ENCODE measurements around the gene TCF19. TPM values are rescaled to one million over a fixed set of nuclear protein-coding genes. Genes with fewer than 3 reads are reported as not detected.
"Not testable (repeated sequence)": the region's sequence is repeated elsewhere in the genome, so short reads cannot be mapped to it uniquely, and the experiment has no call there.

The TCF19 gene
- total RNA-seq, 1 donor from 2014 or later, result 2.4 TPM

DNA sequence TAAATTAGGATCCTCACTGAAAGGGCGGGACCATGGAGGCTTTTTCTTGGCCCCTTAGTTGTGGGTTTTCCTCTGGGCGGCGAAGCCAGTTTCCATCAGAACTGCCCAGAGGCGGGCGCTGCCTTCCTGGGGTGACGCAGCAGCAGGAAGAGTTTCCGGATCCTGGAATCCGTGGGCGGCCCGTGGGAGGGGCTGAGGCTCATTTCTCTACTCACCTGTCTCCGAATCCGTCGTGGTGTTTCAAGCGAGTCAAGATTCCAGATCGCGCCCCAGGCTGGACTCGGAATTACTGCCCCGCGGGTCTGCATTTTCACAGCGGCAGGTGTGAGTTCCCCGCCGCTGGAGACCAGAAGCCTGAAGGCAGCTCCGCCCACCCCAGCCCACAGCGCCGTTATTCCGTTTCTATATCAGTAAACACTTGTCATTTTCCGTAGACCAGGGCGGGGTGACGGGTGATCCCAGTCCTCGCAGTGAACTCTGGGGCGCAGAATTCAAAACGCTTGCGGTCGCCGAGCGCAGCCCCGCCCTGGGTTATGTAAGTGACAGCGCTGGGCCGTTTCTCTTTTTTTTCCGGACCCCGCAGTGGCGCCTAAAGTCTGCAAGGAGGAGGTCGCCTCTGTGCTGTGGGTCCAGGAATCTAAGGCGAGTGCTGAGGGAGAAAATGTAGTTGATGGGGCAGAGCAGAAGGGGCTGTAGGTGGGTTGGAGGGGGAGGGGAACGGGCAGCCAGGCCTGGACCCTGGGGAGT is 39.3 kb downstream of the TCF19 start:
- DNase-seq (ENCODE audit: low spot score), result peak; percentile 96
- intact Hi-C loops (cut with DNase I), result loop anchor here (1.0 to 2.0 kb wide), 2 partner anchors 73 to 170 kb away; no protein-coding TSS in a partner anchor

DNA sequence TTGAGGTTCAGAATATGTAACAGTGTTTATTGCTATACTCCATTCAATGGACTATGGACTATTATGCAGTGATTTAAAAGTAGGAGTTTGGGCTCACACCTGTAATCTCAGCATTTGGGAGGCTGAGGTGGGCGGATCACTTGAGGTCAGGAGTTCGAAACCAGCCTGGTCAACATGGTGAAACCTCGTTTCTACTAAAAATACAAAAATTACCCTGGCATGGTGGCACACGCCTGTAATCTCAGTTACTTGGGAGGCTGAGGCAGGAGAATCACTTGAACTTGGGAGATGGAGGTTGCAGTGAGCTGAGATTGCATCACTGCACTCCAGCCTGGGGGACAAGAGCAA is 40.7 kb downstream of the TCF19 start:
- DNase-seq (ENCODE audit: low spot score), result not testable (repeated sequence)
- intact Hi-C loops (cut with DNase I), result loop anchor here (2.0 kb wide), 1 partner anchor 72 kb away; no protein-coding TSS in a partner anchor

DNA sequence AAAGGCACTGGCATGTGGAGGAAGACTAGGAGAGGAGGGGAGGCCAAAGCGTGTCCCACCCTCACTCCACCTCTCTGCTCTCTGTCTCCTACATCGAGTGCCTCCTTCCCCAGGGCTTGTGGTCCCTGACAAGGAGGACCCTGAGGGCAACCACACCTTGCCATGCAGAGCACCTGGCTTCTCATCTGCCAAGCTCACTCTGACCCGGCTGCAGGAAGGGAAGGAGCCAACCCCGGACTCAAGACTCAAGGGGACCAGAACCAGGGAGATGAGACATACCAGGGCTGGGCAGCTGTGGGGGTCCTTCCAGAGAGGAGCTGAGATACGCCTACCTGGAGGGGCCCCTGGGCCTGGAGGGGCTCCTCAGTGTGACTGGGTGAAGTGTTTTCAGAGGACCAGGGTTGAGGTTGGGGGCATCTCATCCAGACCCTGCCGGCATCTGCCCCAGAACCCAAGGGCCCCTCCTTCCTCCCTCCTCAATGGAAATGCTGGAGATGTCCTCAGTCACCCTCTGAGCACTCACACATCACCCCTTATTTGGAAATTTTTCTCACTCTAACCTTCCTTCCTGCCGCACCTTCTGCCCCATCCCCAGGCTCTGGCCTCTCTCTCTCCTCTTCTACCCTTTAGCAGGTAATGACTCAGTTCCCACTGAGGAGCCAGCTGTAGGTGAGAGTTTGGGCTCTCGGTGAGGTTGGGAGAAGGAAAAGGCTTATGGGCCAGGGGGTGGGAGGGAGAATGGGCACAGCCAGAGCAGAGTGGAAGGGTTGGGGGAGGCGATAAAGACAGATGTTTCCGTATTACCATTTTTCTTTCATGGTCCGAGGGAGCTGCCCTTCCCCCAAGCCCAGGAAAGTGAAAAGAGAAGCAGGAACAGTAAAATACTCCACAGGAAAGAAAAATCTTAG is 44.1 kb downstream of the TCF19 start:
- no peak for DNase-seq (ENCODE audit: low spot score)
- intact Hi-C loops (cut with DNase I), result no loop called here

DNA sequence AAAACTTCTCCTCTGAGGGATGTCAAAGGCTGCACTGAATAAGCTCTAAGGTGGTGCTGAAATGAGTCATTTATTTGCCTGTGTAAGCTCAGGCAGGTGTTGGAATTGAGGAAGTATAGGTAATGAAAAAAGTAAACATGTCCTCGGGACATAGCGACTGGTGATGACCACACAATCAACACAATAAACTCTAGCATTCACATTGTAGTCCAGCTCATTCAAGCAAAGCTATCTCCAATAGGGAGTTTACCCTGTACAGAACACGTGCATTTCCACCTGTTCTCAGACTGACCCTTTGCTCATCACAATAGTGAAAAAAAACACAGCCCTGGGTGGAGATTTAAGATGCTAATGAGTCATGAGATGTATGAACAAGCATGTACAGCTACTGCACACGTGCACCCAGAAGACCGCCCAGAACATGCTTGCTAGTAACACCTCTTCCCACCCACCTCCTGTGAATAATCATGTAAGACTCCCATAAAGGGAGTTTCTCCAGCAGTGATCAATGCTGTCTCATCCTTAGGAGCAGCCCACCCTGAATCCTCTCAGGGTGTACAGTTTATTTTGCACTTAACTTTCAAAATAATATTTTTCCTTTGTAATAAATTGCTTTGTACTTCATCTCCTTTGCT is 45.1 kb downstream of the TCF19 start:
- no peak for DNase-seq (ENCODE audit: low spot score)
- intact Hi-C loops (cut with DNase I), result no loop called here

DNA sequence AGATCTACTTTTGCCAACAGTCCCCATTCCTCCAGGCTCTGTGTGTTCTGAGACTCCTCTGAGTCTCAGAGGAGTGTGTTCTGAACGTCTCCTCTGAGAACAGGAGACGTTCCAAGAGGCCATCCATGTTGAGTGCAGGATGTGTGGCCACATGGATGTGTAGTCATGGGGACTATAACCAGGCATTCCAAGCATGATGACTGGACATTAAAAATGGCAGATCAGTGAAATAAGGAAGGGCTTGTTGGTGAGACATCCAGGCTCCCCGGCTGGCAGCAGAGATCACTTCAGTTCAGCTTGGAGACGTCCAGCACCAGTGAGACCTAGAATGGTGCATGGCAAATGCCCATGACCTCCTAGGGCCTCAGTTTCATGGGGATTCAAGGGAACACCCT is 46.4 kb downstream of the TCF19 start:
- intact Hi-C loops (cut with DNase I), result no loop called here
- DNase-seq (ENCODE audit: low spot score), result no peak

- intact Hi-C loops (cut with DNase I), result no loop called here
- no peak for DNase-seq (ENCODE audit: low spot score)
Observed at GRCh38 chr6:31205638-31206037, 47.2 kb downstream of the TCF19 start.

DNA sequence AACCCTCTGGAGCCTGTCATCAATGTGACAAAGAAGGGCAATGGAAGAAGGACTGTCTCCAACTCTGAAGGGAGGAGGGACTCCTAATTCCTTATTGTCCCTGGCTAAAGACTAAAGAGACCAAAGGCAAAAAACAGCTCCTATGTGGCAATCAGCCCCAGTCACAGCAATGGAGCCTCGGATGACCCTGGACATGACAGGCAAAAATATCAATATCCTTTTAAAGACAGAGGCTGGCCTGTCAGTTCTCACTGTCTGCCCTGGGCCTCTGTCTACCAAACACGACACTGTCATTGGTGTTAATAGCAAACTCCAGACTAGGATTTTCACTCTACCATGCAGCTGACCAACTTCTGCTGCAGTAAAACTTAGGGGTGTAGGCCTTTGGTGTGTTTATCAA is 50.1 kb downstream of the TCF19 start:
- intact Hi-C loops (cut with DNase I), result no loop called here
- no peak for DNase-seq (ENCODE audit: low spot score)

GRCh38 chr6:31209137-31209536 is 50.7 kb downstream of the TCF19 start:
- intact Hi-C loops (cut with DNase I), result no loop called here
- no peak for DNase-seq (ENCODE audit: low spot score)

DNA sequence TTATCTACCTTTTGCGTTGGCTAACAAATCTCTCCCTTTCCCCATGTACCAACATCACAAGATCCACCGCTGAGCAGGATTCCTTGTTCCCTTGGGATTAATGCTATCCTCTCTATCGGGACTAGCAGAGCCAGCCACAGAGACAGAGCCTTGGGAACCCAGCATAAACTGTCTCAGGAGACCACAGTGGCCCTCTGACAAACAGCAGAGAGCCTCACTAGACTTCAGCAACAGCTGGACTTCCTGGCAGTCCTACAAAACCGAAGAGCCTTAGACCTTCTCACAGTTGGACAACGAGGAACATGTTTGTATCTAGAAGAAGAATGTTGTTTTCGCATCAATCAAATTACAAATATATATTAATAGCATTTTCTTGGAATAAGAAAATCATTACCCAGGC is 51.7 kb downstream of the TCF19 start:
- intact Hi-C loops (cut with DNase I), result no loop called here
- DNase-seq (ENCODE audit: low spot score), result no peak

GRCh38 chr6:31210741-31211532 is 52.5 kb downstream of the TCF19 start:
- no peak for DNase-seq (ENCODE audit: low spot score)
- intact Hi-C loops (cut with DNase I), result no loop called here

Other genes with a start within 250 kb of the TCF19 start
- gene VARS2, start 244.4 kb upstream of the TCF19 start, total RNA-seq, result 24.7 TPM
- not detected for gene SFTA2, start 226.4 kb upstream of the TCF19 start, total RNA-seq
- gene MUCL3, start 217.6 kb upstream of the TCF19 start, total RNA-seq, result not detected
- not detected for gene MUC21, start 174.9 kb upstream of the TCF19 start, total RNA-seq
- gene MUC22, start 148.1 kb upstream of the TCF19 start, total RNA-seq, result not detected
- not detected for gene C6orf15, start 46.0 kb upstream of the TCF19 start, total RNA-seq
- gene PSORS1C1, start 43.8 kb upstream of the TCF19 start, total RNA-seq, result 3.9 TPM
- not detected for gene CDSN, start 38.1 kb upstream of the TCF19 start, total RNA-seq
- not detected for gene PSORS1C2, start 19.5 kb upstream of the TCF19 start, total RNA-seq
- gene CCHCR1, start 787 bp upstream of the TCF19 start, total RNA-seq, result 11.1 TPM
- gene POU5F1, start 12.1 kb downstream of the TCF19 start, total RNA-seq, result 1.0 TPM
- 237 TPM for gene HLA-C, start 113.5 kb downstream of the TCF19 start, total RNA-seq
- gene HLA-B, start 198.6 kb downstream of the TCF19 start, total RNA-seq, result 409 TPM
- gene MICA, start 245.0 kb downstream of the TCF19 start, total RNA-seq, result 12.7 TPM